Measurements from ENCODE around the gene COMMD9.

Gene COMMD9

DNA sequence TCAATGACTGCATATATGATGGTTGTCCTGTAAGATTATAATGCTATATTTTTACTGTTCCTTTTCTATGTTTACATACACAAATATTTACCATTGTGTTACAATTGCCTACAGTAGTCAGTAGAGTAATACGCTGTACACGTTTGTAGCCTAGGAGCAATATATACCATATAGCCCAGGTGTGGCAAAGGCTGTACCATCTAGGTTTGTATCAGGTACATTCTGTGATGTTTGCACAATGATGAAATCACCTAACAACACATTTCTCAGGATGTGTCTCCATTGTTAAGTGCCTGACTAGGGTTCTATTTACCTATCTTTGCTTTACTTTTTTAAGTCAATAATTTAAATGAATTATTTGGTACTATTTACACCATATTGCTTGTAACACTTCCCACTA lies 28.8 kb upstream of the COMMD9 start:
- no peak overlapping the region for H3K9ac ChIP-seq (ENCODE audit: low read depth, low read length, poor library complexity)
- peaks cover 0 to 1% of the 10 kb centered on the region in 2 donors for H3K4me1 ChIP-seq (ENCODE audit: control insufficient read depth in 2 of 2, insufficient read depth in 1 of 2, low read depth in 1 of 2, low read length in 2 of 2)
- no CpG with 5 or more reads among the region's 2 CpGs for WGBS, 2 donors (ENCODE audit: extremely low coverage in 2 of 2, insufficient read length in 2 of 2, insufficient replicate concordance in 1 of 2)
- H2BK15ac ChIP-seq (ENCODE audit: low read length): no peak overlapping the region
- no peak overlapping the region for H2AK5ac ChIP-seq (ENCODE audit: low read depth, low read length)
- H3K18ac ChIP-seq (ENCODE audit: low read length): no peak overlapping the region
- H3K79me1 ChIP-seq (ENCODE audit: low read depth, low read length): no peaks in the 10 kb centered on the region
- no peak overlapping the region for H3K4me3 ChIP-seq (ENCODE audit: low read length in 2 of 2)
- no peak overlapping the region for H2BK12ac ChIP-seq (ENCODE audit: low read length)
- no peak overlapping the region for H4K91ac ChIP-seq (ENCODE audit: low read depth, low read length, poor library complexity)
- no peak overlapping the region for H4K8ac ChIP-seq (ENCODE audit: low read depth, low read length)
- no peak overlapping the region for H3K4ac ChIP-seq (ENCODE audit: low read length)
- no peak overlapping the region for H3K4me2 ChIP-seq (ENCODE audit: insufficient read depth, low read length, poor library complexity, severe bottlenecking)
- no peak overlapping the region for H2BK5ac ChIP-seq (ENCODE audit: low read length)
- no peak overlapping the region for H3K14ac ChIP-seq (ENCODE audit: low read length)
- no peak overlapping the region for H3K23ac ChIP-seq (ENCODE audit: low read depth, low read length, poor library complexity)
- no peaks in the 10 kb centered on the region for H3K36me3 ChIP-seq (replicated peaks in 1 of 2; ENCODE audit: control insufficient read depth in 2 of 2, insufficient read depth in 2 of 2, low read length in 2 of 2)
- no peaks in the 10 kb centered on the region for H3K27me3 ChIP-seq (ENCODE audit: control insufficient read depth in 3 of 3, insufficient read depth in 3 of 3, low read depth in 1 of 3, low read length in 3 of 3)
- no peak overlapping the region for H3K27ac ChIP-seq (replicated peaks; ENCODE audit: low read length)
- H3K9me3 ChIP-seq (replicated peaks in 1 of 2; ENCODE audit: control insufficient read depth in 2 of 2, insufficient read depth in 1 of 2, low read depth in 1 of 2, low read length in 2 of 2): peaks cover 0 to 2% of the 10 kb centered on the region in 2 donors
- no peak overlapping the region for H2BK120ac ChIP-seq (ENCODE audit: low read depth, low read length)
- no peak for DNase-seq (ENCODE audit: low spot score)
- no peak overlapping the region for H2AFZ ChIP-seq (ENCODE audit: low read length)

DNA sequence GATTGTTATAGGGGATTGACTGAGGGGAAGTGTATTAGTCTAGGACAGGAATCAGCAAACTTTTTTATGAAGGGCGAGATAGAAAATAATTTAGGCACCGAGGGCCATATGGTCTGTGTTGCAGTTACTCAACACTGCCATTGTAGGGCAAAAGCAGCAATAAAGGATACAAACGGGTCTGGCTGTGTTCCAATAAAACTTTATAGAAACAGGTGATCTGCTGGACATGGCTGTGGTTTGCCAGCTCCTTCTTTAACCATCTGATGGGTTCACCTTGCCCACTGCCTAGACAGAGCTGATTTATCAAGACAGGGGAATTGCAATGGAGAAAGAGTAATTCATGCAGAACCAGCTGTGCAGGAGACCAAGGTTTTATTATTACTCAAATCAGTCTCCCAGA lies 26.8 kb upstream of the COMMD9 start:
- Histone ChIP-seq H4K91ac (ENCODE audit: low read depth, low read length, poor library complexity) (no peak overlapping the region), H2BK12ac (ENCODE audit: low read length) (no peak overlapping the region), H3K14ac (ENCODE audit: low read length) (no peak overlapping the region), H3K79me1 (ENCODE audit: low read depth, low read length) (no peaks in the 10 kb centered on the region), H3K4ac (ENCODE audit: low read length) (no peak overlapping the region), H3K4me2 (ENCODE audit: insufficient read depth, low read length, poor library complexity, severe bottlenecking) (no peak overlapping the region), H3K23ac (ENCODE audit: low read depth, low read length, poor library complexity) (no peak overlapping the region), H2BK120ac (ENCODE audit: low read depth, low read length) (no peak overlapping the region), H3K36me3 (replicated peaks in 1 of 2; ENCODE audit: control insufficient read depth in 2 of 2, insufficient read depth in 2 of 2, low read length in 2 of 2) (no peaks in the 10 kb centered on the region), H3K9me3 (replicated peaks in 1 of 2; ENCODE audit: control insufficient read depth in 2 of 2, insufficient read depth in 1 of 2, low read depth in 1 of 2, low read length in 2 of 2) (peaks cover 0 to 2% of the 10 kb centered on the region in 2 donors), H3K4me3 (ENCODE audit: low read length in 2 of 2) (no peak overlapping the region), H2BK15ac (ENCODE audit: low read length) (no peak overlapping the region), H3K9ac (ENCODE audit: low read depth, low read length, poor library complexity) (no peak overlapping the region), H4K8ac (ENCODE audit: low read depth, low read length) (no peak overlapping the region), H3K27me3 (ENCODE audit: control insufficient read depth in 3 of 3, insufficient read depth in 3 of 3, low read depth in 1 of 3, low read length in 3 of 3) (no peaks in the 10 kb centered on the region), H3K27ac (replicated peaks; ENCODE audit: low read length) (no peak overlapping the region), H2AFZ (ENCODE audit: low read length) (no peak overlapping the region), H3K18ac (ENCODE audit: low read length) (no peak overlapping the region), H2AK5ac (ENCODE audit: low read depth, low read length) (no peak overlapping the region), H2BK5ac (ENCODE audit: low read length) (no peak overlapping the region), H3K4me1 (ENCODE audit: control insufficient read depth in 2 of 2, insufficient read depth in 1 of 2, low read depth in 1 of 2, low read length in 2 of 2) (peaks cover 0 to 1% of the 10 kb centered on the region in 2 donors)
- no peak for DNase-seq (ENCODE audit: low spot score)
- WGBS, 2 donors (ENCODE audit: extremely low coverage in 2 of 2, insufficient read length in 2 of 2, insufficient replicate concordance in 1 of 2): no CpG with 5 or more reads among the region's 3 CpGs

DNA sequence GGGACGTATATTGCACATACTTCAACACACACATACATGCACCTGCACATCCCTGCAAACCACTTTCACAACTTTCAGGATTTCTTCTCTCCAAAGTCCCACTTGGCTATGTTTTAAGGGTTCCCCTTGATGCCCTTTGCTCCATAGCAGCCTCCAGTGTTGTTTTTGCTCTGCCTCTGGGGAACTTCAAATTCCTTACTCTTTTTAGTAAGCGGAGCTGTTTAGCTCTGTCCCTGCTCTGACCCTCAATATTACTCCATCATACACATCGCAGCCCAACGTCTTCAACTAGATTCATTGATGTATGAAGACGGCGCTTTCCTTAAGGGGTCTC lies 25.2 kb upstream of the COMMD9 start:
- no CpG with 5 or more reads among the region's 6 CpGs for WGBS, 2 donors (ENCODE audit: extremely low coverage in 2 of 2, insufficient read length in 2 of 2, insufficient replicate concordance in 1 of 2)
- Histone ChIP-seq H2AK5ac (ENCODE audit: low read depth, low read length) (no peak overlapping the region), H3K14ac (ENCODE audit: low read length) (no peak overlapping the region), H2AFZ (ENCODE audit: low read length) (no peak overlapping the region), H3K4me1 (ENCODE audit: control insufficient read depth in 2 of 2, insufficient read depth in 1 of 2, low read depth in 1 of 2, low read length in 2 of 2) (peaks cover 0 to 1% of the 10 kb centered on the region in 2 donors), H3K79me1 (ENCODE audit: low read depth, low read length) (no peaks in the 10 kb centered on the region), H3K4me3 (ENCODE audit: low read length in 2 of 2) (no peak overlapping the region), H3K18ac (ENCODE audit: low read length) (no peak overlapping the region), H4K8ac (ENCODE audit: low read depth, low read length) (no peak overlapping the region), H3K4me2 (ENCODE audit: insufficient read depth, low read length, poor library complexity, severe bottlenecking) (no peak overlapping the region), H2BK12ac (ENCODE audit: low read length) (no peak overlapping the region), H4K91ac (ENCODE audit: low read depth, low read length, poor library complexity) (no peak overlapping the region), H3K9me3 (replicated peaks in 1 of 2; ENCODE audit: control insufficient read depth in 2 of 2, insufficient read depth in 1 of 2, low read depth in 1 of 2, low read length in 2 of 2) (peaks cover 0 to 2% of the 10 kb centered on the region in 2 donors), H2BK15ac (ENCODE audit: low read length) (no peak overlapping the region), H2BK5ac (ENCODE audit: low read length) (no peak overlapping the region), H3K36me3 (replicated peaks in 1 of 2; ENCODE audit: control insufficient read depth in 2 of 2, insufficient read depth in 2 of 2, low read length in 2 of 2) (no peaks in the 10 kb centered on the region), H3K27me3 (ENCODE audit: control insufficient read depth in 3 of 3, insufficient read depth in 3 of 3, low read depth in 1 of 3, low read length in 3 of 3) (no peaks in the 10 kb centered on the region), H3K9ac (ENCODE audit: low read depth, low read length, poor library complexity) (no peak overlapping the region), H3K4ac (ENCODE audit: low read length) (no peak overlapping the region), H2BK120ac (ENCODE audit: low read depth, low read length) (no peak overlapping the region), H3K23ac (ENCODE audit: low read depth, low read length, poor library complexity) (no peak overlapping the region), H3K27ac (replicated peaks; ENCODE audit: low read length) (no peak overlapping the region)
- no peak for DNase-seq (ENCODE audit: low spot score)

DNA sequence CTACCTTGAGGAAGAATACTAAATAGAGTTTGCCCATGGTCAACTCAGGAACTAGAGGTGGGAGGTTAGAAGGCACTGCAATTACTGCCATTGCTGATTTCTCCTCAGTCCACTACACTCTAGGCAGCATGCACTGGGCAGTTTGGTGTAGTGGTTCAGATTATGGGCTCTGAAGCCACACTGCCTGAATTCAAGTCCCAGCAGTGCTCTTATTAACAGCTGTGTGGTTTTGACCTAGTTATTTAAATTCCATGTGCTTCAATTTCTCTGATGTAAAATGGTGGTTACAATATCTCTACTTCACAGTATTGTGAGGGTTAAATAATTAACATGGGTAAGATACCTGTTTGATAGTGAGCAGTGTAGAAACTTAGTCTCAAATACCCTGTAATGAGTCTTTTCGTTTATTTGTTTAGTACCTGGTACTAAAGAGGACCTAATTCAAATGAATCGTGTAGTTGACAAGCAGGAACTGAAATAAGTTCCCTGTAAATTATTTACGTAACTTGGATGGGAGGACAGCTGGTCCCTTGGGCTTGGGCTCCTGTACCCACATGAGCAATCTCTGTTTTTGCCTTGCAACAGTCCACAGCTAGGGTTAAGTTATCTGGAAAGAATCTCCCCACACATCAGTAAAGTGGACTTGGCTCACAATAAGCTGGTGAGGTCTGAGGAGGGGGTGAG lies 24.7 kb upstream of the COMMD9 start:
- Histone ChIP-seq H3K4me3 (ENCODE audit: low read length in 2 of 2) (no peak overlapping the region), H3K27me3 (ENCODE audit: control insufficient read depth in 3 of 3, insufficient read depth in 3 of 3, low read depth in 1 of 3, low read length in 3 of 3) (no peaks in the 10 kb centered on the region), H3K9ac (ENCODE audit: low read depth, low read length, poor library complexity) (no peak overlapping the region), H2BK5ac (ENCODE audit: low read length) (no peak overlapping the region), H2BK120ac (ENCODE audit: low read depth, low read length) (no peak overlapping the region), H2AFZ (ENCODE audit: low read length) (no peak overlapping the region), H2BK12ac (ENCODE audit: low read length) (no peak overlapping the region), H3K36me3 (replicated peaks in 1 of 2; ENCODE audit: control insufficient read depth in 2 of 2, insufficient read depth in 2 of 2, low read length in 2 of 2) (no peaks in the 10 kb centered on the region), H3K23ac (ENCODE audit: low read depth, low read length, poor library complexity) (no peak overlapping the region), H3K4ac (ENCODE audit: low read length) (no peak overlapping the region), H2AK5ac (ENCODE audit: low read depth, low read length) (no peak overlapping the region), H3K79me1 (ENCODE audit: low read depth, low read length) (no peaks in the 10 kb centered on the region), H3K14ac (ENCODE audit: low read length) (no peak overlapping the region), H3K18ac (ENCODE audit: low read length) (no peak overlapping the region), H3K9me3 (replicated peaks in 1 of 2; ENCODE audit: control insufficient read depth in 2 of 2, insufficient read depth in 1 of 2, low read depth in 1 of 2, low read length in 2 of 2) (peaks cover 0 to 2% of the 10 kb centered on the region in 2 donors), H2BK15ac (ENCODE audit: low read length) (no peak overlapping the region), H4K8ac (ENCODE audit: low read depth, low read length) (no peak overlapping the region), H3K4me2 (ENCODE audit: insufficient read depth, low read length, poor library complexity, severe bottlenecking) (no peak overlapping the region), H3K4me1 (ENCODE audit: control insufficient read depth in 2 of 2, insufficient read depth in 1 of 2, low read depth in 1 of 2, low read length in 2 of 2) (no peaks in the 10 kb centered on the region), H3K27ac (replicated peaks; ENCODE audit: low read length) (no peak overlapping the region), H4K91ac (ENCODE audit: low read depth, low read length, poor library complexity) (no peak overlapping the region)
- whole genome bisulfite sequencing, 2 donors (ENCODE audit: extremely low coverage in 2 of 2, insufficient read length in 2 of 2, insufficient replicate concordance in 1 of 2): no CpG with 5 or more reads among the region's 3 CpGs
- no peak for DNase-seq (ENCODE audit: low spot score)

Data from neuronal stem cell (in vitro differentiated cells).